Adipocyte (in vitro differentiated cells): Measurements from ENCODE around the gene INSR.

ENCODE experiments used
- DNase-seq: peaks from one replicate; pipeline ENCODE4 v3.0.0-alpha.2; 2015; ENCODE audit warnings: low read depth
- H3K27me3 ChIP-seq: replicated peaks from 2 replicates; pipeline ENCODE4 v1.7.0; 2013; ENCODE audit warnings: mild to moderate bottlenecking, low read length, moderate library complexity; ENCODE audit not compliant: control insufficient read depth, insufficient read depth
- H3K36me3 ChIP-seq: 2 replicates; pipeline ENCODE4 v1.7.0; 2013; ENCODE audit warnings: low read length, mild to moderate bottlenecking, moderate library complexity; ENCODE audit not compliant: control insufficient read depth, insufficient read depth, severe bottlenecking
- H3K4me1 ChIP-seq: 2 replicates; pipeline ENCODE4 v1.7.0; 2013; ENCODE audit warnings: mild to moderate bottlenecking, low read length, moderate library complexity; ENCODE audit not compliant: control insufficient read depth, insufficient read depth
- H3K4me3 ChIP-seq: 2 replicates; pipeline ENCODE4 v1.7.0; 2013; ENCODE audit warnings: mild to moderate bottlenecking, low read length, moderate library complexity
- H3K9ac ChIP-seq: 2 replicates; pipeline ENCODE4 v1.7.0; 2013; ENCODE audit warnings: mild to moderate bottlenecking, low read length, moderate library complexity
- H3K9me3 ChIP-seq: 2 replicates; pipeline ENCODE4 v1.7.0; 2013; ENCODE audit warnings: mild to moderate bottlenecking, low read length, moderate library complexity; ENCODE audit not compliant: control insufficient read depth

Gene INSR

GRCh38 chr19:7125221-7125620 lies 169.0 kb downstream of the INSR start:
- no peaks in the 10 kb centered on the region for H3K4me1 ChIP-seq
- DNase-seq = no peak
- H3K36me3 ChIP-seq = peaks cover 67% of the 10 kb centered on the region

GRCh38 chr19:7124782-7125181 lies 169.4 kb downstream of the INSR start:
- H3K27me3 ChIP-seq = no peaks in the 10 kb centered on the region
- peaks cover 14% of the 10 kb centered on the region for H3K9me3 ChIP-seq
- no peak overlapping the region for H3K4me3 ChIP-seq
- DNase-seq = no peak
- H3K36me3 ChIP-seq = peaks cover 67% of the 10 kb centered on the region
- H3K4me1 ChIP-seq = no peaks in the 10 kb centered on the region
- no peak overlapping the region for H3K9ac ChIP-seq

More at GRCh38 chr19:7125221-7125620, 169.0 kb downstream of the INSR start:
- no peaks in the 10 kb centered on the region for H3K27me3 ChIP-seq
- no peak overlapping the region for H3K4me3 ChIP-seq
- no peak overlapping the region for H3K9ac ChIP-seq
- H3K9me3 ChIP-seq = peaks cover 14% of the 10 kb centered on the region

GRCh38 chr19:7122701-7123100 lies 171.5 kb downstream of the INSR start:
- Histone ChIP-seq H3K4me1 (no peaks in the 10 kb centered on the region), H3K27me3 (no peaks in the 10 kb centered on the region), H3K9me3 (peaks cover 14% of the 10 kb centered on the region), H3K36me3 (peaks cover 67% of the 10 kb centered on the region), H3K9ac (no peak overlapping the region), H3K4me3 (no peak overlapping the region)
- DNase-seq = no peak

GRCh38 chr19:7120499-7120898 lies 173.7 kb downstream of the INSR start:
- no peak for DNase-seq
- Histone ChIP-seq H3K4me1 (no peaks in the 10 kb centered on the region), H3K9me3 (peaks cover 2% of the 10 kb centered on the region), H3K36me3 (peaks cover 58% of the 10 kb centered on the region), H3K27me3 (no peaks in the 10 kb centered on the region), H3K9ac (no peak overlapping the region), H3K4me3 (no peak overlapping the region)

- H3K27me3 ChIP-seq = no peaks in the 10 kb centered on the region
- no peak overlapping the region for H3K9ac ChIP-seq
- DNase-seq = no peak
- H3K36me3 ChIP-seq = peaks cover 57% of the 10 kb centered on the region
- no peak overlapping the region for H3K4me3 ChIP-seq
- no peaks in the 10 kb centered on the region for H3K4me1 ChIP-seq
- H3K9me3 ChIP-seq = no peaks in the 10 kb centered on the region
Observed at GRCh38 chr19:7119582-7119981, 174.6 kb downstream of the INSR start.

- Histone ChIP-seq H3K9ac (no peak overlapping the region), H3K4me1 (no peaks in the 10 kb centered on the region), H3K36me3 (peaks cover 49% of the 10 kb centered on the region), H3K27me3 (no peaks in the 10 kb centered on the region), H3K9me3 (peaks cover 5% of the 10 kb centered on the region), H3K4me3 (no peak overlapping the region)
- no peak for DNase-seq
Observed at GRCh38 chr19:7117248-7117647, 177.0 kb downstream of the INSR start.

- DNase-seq = no peak
Observed at GRCh38 chr19:7115721-7116120, 178.5 kb downstream of the INSR start.

GRCh38 chr19:7113233-7113632 lies 181.0 kb downstream of the INSR start:
- peaks cover 20% of the 10 kb centered on the region for H3K36me3 ChIP-seq
- H3K4me3 ChIP-seq = no peak overlapping the region
- peaks cover 8% of the 10 kb centered on the region for H3K4me1 ChIP-seq
- no peak overlapping the region for H3K9ac ChIP-seq
- DNase-seq = no peak
- peaks cover 5% of the 10 kb centered on the region for H3K9me3 ChIP-seq
- no peaks in the 10 kb centered on the region for H3K27me3 ChIP-seq

More at GRCh38 chr19:7115721-7116120, 178.5 kb downstream of the INSR start:
- Histone ChIP-seq H3K9ac (no peak overlapping the region), H3K36me3 (peaks cover 40% of the 10 kb centered on the region), H3K9me3 (peaks cover 5% of the 10 kb centered on the region), H3K27me3 (no peaks in the 10 kb centered on the region), H3K4me1 (no peaks in the 10 kb centered on the region), H3K4me3 (no peak overlapping the region)

GRCh38 chr19:7112675-7113074 lies 181.5 kb downstream of the INSR start:
- peaks cover 8% of the 10 kb centered on the region for H3K4me1 ChIP-seq
- H3K36me3 ChIP-seq = peaks cover 20% of the 10 kb centered on the region
- H3K4me3 ChIP-seq = no peak overlapping the region
- DNase-seq = no peak
- H3K9ac ChIP-seq = no peak overlapping the region
- H3K27me3 ChIP-seq = no peaks in the 10 kb centered on the region
- peaks cover 5% of the 10 kb centered on the region for H3K9me3 ChIP-seq

GRCh38 chr19:7109678-7110289 lies 184.4 kb downstream of the INSR start:
- no peaks in the 10 kb centered on the region for H3K27me3 ChIP-seq
- DNase-seq = no peak
- peaks cover under 1% of the 10 kb centered on the region for H3K36me3 ChIP-seq
- H3K9me3 ChIP-seq = peaks cover 5% of the 10 kb centered on the region
- H3K9ac ChIP-seq = no peak overlapping the region
- H3K4me3 ChIP-seq = no peak overlapping the region
- peaks cover 8% of the 10 kb centered on the region for H3K4me1 ChIP-seq

GRCh38 chr19:7106711-7107657 lies 187.2 kb downstream of the INSR start:
- H3K9ac ChIP-seq = no peak overlapping the region
- no peaks in the 10 kb centered on the region for H3K36me3 ChIP-seq
- H3K27me3 ChIP-seq = peaks cover 8% of the 10 kb centered on the region
- H3K4me1 ChIP-seq = peaks cover 8% of the 10 kb centered on the region
- H3K4me3 ChIP-seq = no peak overlapping the region
- no peaks in the 10 kb centered on the region for H3K9me3 ChIP-seq
- DNase-seq = no peak
